Measurements from ENCODE around the gene ROR1.

DNA sequence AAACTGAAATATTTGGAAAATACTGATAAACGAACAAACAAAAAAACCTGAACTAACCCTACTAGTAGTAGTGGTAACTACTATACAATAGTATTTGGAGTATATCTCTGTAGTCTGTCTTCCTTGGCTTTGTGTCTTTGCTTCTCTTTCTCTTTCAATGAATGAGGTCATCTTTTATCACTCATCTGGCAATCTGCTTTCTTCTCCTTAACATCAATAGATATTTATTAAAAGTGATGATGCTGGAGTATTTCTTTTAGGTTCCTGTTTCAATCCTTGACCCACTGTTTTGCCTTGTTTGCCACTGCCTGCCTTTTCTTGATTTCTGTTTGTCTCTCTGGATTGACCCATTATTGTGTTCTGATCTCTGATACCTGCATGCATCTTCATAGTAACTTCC, 71.5 kb downstream of the ROR1 start:
- TF ChIP-seq, protein P1, sequence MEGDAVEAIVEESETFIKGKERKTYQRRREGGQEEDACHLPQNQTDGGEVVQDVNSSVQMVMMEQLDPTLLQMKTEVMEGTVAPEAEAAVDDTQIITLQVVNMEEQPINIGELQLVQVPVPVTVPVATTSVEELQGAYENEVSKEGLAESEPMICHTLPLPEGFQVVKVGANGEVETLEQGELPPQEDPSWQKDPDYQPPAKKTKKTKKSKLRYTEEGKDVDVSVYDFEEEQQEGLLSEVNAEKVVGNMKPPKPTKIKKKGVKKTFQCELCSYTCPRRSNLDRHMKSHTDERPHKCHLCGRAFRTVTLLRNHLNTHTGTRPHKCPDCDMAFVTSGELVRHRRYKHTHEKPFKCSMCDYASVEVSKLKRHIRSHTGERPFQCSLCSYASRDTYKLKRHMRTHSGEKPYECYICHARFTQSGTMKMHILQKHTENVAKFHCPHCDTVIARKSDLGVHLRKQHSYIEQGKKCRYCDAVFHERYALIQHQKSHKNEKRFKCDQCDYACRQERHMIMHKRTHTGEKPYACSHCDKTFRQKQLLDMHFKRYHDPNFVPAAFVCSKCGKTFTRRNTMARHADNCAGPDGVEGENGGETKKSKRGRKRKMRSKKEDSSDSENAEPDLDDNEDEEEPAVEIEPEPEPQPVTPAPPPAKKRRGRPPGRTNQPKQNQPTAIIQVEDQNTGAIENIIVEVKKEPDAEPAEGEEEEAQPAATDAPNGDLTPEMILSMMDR (IDR thresholded peaks at IDR 0.05) = no peak
- TF ChIP-seq EZH2phosphoT487 (IDR thresholded peaks at IDR 0.05; ENCODE audit: borderline replicate concordance, low read depth) (no peak), NFIC (IDR thresholded peaks at IDR 0.05; ENCODE audit: borderline replicate concordance) (no peak), SMC3 (IDR thresholded peaks at IDR 0.05; ENCODE audit: low read depth, low read length) (no peak), GATA2 (CRISPR knock-in tag; IDR thresholded peaks at IDR 0.05) (no peak), POLR2AphosphoS5 (IDR thresholded peaks at IDR 0.05; ENCODE audit: low read depth, low read length) (no peak), EP300 (IDR thresholded peaks at IDR 0.05; ENCODE audit: borderline replicate concordance in 1 of 2, low read depth in 1 of 2, low read length in 1 of 2) (no peak), MXI1 (IDR thresholded peaks at IDR 0.05; ENCODE audit: low read depth, low read length) (no peak), RAD21 (IDR thresholded peaks at IDR 0.05; ENCODE audit: low read length) (no peak)
- TF ChIP-seq, protein P2, sequence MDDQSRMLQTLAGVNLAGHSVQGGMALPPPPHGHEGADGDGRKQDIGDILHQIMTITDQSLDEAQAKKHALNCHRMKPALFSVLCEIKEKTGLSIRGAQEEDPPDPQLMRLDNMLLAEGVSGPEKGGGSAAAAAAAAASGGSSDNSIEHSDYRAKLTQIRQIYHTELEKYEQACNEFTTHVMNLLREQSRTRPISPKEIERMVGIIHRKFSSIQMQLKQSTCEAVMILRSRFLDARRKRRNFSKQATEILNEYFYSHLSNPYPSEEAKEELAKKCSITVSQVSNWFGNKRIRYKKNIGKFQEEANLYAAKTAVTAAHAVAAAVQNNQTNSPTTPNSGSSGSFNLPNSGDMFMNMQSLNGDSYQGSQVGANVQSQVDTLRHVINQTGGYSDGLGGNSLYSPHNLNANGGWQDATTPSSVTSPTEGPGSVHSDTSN (IDR thresholded peaks at IDR 0.05) = no peak
- TF ChIP-seq, protein P3, sequence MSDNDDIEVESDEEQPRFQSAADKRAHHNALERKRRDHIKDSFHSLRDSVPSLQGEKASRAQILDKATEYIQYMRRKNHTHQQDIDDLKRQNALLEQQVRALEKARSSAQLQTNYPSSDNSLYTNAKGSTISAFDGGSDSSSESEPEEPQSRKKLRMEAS (IDR thresholded peaks at IDR 0.05; ENCODE audit: low read depth) = no peak
